ENCODE measurements around the gene HOXA2. TPM values are rescaled to one million over a fixed set of nuclear protein-coding genes. Genes with fewer than 3 reads are reported as not detected.

Gene HOXA2
- total and polyA plus RNA-seq, 3 experiments from 2014 or later = not detected

GRCh38 chr7:27138472-27138871 lies 36.0 kb upstream of the HOXA2 start:
- Mint-ChIP-seq H3K27me3 (peaks cover 33 to 73% of the 10 kb centered on the region in 2 donors), H3K27ac (no peak overlapping the region)

GRCh38 chr7:27137640-27138315 lies 35.3 kb upstream of the HOXA2 start:
- ChIA-PET POLR2A (no interaction called here), CTCF (no interaction called here)
- no peak overlapping the region for H3K4me3 Mint-ChIP-seq
- H3K27ac Mint-ChIP-seq = no peak overlapping the region
- no peaks in the 10 kb centered on the region for H3K4me1 ChIP-seq (ENCODE audit: insufficient read depth, low read length)
- H3K27me3 ChIP-seq (ENCODE audit: insufficient read depth, low read length, poor library complexity, severe bottlenecking) = peaks cover 23% of the 10 kb centered on the region
- no peaks in the 10 kb centered on the region for H3K36me3 Mint-ChIP-seq
- H3K36me3 ChIP-seq (ENCODE audit: insufficient read depth, low read length) = no peaks in the 10 kb centered on the region
- no peak overlapping the region for H3K4me3 ChIP-seq (ENCODE audit: low read length)
- H3K4me1 Mint-ChIP-seq = no peaks in the 10 kb centered on the region
- no peak overlapping the region for H3K27ac ChIP-seq (ENCODE audit: low read depth, low read length)
- no peaks in the 10 kb centered on the region for H3K9me3 ChIP-seq (ENCODE audit: low read length)
- peaks cover 40 to 77% of the 10 kb centered on the region in 2 donors for H3K27me3 Mint-ChIP-seq
- DNase-seq = no peak
- H3K9me3 Mint-ChIP-seq = no peaks in the 10 kb centered on the region

More at GRCh38 chr7:27138472-27138871, 36.0 kb upstream of the HOXA2 start:
- Histone ChIP-seq H3K9me3 (ENCODE audit: low read length) (no peaks in the 10 kb centered on the region), H3K4me3 (ENCODE audit: low read length) (no peak overlapping the region), H3K27me3 (ENCODE audit: insufficient read depth, low read length, poor library complexity, severe bottlenecking) (peaks cover 23% of the 10 kb centered on the region), H3K36me3 (ENCODE audit: insufficient read depth, low read length) (no peaks in the 10 kb centered on the region), H3K4me1 (ENCODE audit: insufficient read depth, low read length) (no peaks in the 10 kb centered on the region), H3K27ac (ENCODE audit: low read depth, low read length) (no peak overlapping the region)
- Mint-ChIP-seq H3K9me3 (no peaks in the 10 kb centered on the region), H3K4me1 (no peaks in the 10 kb centered on the region), H3K4me3 (no peak overlapping the region), H3K36me3 (no peaks in the 10 kb centered on the region)
- ChIA-PET CTCF (no interaction called here), POLR2A (no interaction called here)
- DNase-seq = no peak

GRCh38 chr7:27134392-27134791 lies 31.9 kb upstream of the HOXA2 start:
- DNase-seq = no peak
- Histone ChIP-seq H3K36me3 (ENCODE audit: insufficient read depth, low read length) (no peaks in the 10 kb centered on the region), H3K4me3 (ENCODE audit: low read length) (no peak overlapping the region), H3K27ac (ENCODE audit: low read depth, low read length) (no peak overlapping the region), H3K27me3 (ENCODE audit: insufficient read depth, low read length, poor library complexity, severe bottlenecking) (peaks cover 23% of the 10 kb centered on the region), H3K9me3 (ENCODE audit: low read length) (no peaks in the 10 kb centered on the region), H3K4me1 (ENCODE audit: insufficient read depth, low read length) (peaks cover 6% of the 10 kb centered on the region)
- ChIA-PET POLR2A (no interaction called here), CTCF (interaction anchor here (2.0 kb wide), 1 partner anchor 16 kb away, joined by 5 read pairs; no protein-coding TSS in a partner anchor)
- no peak overlapping the region for H3K27ac Mint-ChIP-seq
- H3K9me3 Mint-ChIP-seq = no peaks in the 10 kb centered on the region
- peaks cover 0 to 3% (median 0%) of the 10 kb centered on the region in 3 donors for H3K4me1 Mint-ChIP-seq
- no peaks in the 10 kb centered on the region for H3K36me3 Mint-ChIP-seq
- H3K4me3 Mint-ChIP-seq = no peak overlapping the region
- peaks cover 39 to 74% of the 10 kb centered on the region in 2 donors for H3K27me3 Mint-ChIP-seq

- Mint-ChIP-seq H3K9me3 (no peaks in the 10 kb centered on the region), H3K27me3 (peaks cover 43 to 77% of the 10 kb centered on the region in 2 donors), H3K27ac (no peak overlapping the region), H3K36me3 (no peaks in the 10 kb centered on the region), H3K4me1 (peaks cover 0 to 3% (median 0%) of the 10 kb centered on the region in 3 donors), H3K4me3 (peak overlapping the region in 1 of 7 donors; percentile 38)
- ChIA-PET POLR2A (no interaction called here), CTCF (interaction anchor here (2.0 kb wide), 1 partner anchor 17 kb away, joined by 5 read pairs; no protein-coding TSS in a partner anchor)
- no peak overlapping the region for H3K4me3 ChIP-seq (ENCODE audit: low read length)
- no peak overlapping the region for H3K27ac ChIP-seq (ENCODE audit: low read depth, low read length)
- H3K9me3 ChIP-seq (ENCODE audit: low read length) = no peaks in the 10 kb centered on the region
- no peak for DNase-seq
- no peaks in the 10 kb centered on the region for H3K36me3 ChIP-seq (ENCODE audit: insufficient read depth, low read length)
- H3K4me1 ChIP-seq (ENCODE audit: insufficient read depth, low read length) = peaks cover 6% of the 10 kb centered on the region
- peaks cover 23% of the 10 kb centered on the region for H3K27me3 ChIP-seq (ENCODE audit: insufficient read depth, low read length, poor library complexity, severe bottlenecking)
These were observed 31.1 kb upstream of the HOXA2 start for GRCh38 chr7:27133409-27134231.

GRCh38 chr7:27132978-27133377 lies 30.5 kb upstream of the HOXA2 start:
- H3K4me1 ChIP-seq (ENCODE audit: insufficient read depth, low read length) = peaks cover 6% of the 10 kb centered on the region
- H3K36me3 ChIP-seq (ENCODE audit: insufficient read depth, low read length) = no peaks in the 10 kb centered on the region
- Mint-ChIP-seq H3K27me3 (peaks cover 44 to 82% of the 10 kb centered on the region in 2 donors), H3K4me1 (peaks cover 0 to 3% (median 0%) of the 10 kb centered on the region in 3 donors), H3K36me3 (no peaks in the 10 kb centered on the region), H3K4me3 (peak overlapping the region in 1 of 7 donors; percentile 38), H3K9me3 (no peaks in the 10 kb centered on the region), H3K27ac (no peak overlapping the region)
- H3K4me3 ChIP-seq (ENCODE audit: low read length) = no peak overlapping the region
- H3K9me3 ChIP-seq (ENCODE audit: low read length) = no peaks in the 10 kb centered on the region
- peaks cover 23% of the 10 kb centered on the region for H3K27me3 ChIP-seq (ENCODE audit: insufficient read depth, low read length, poor library complexity, severe bottlenecking)
- H3K27ac ChIP-seq (ENCODE audit: low read depth, low read length) = no peak overlapping the region
- no peak for DNase-seq
- CTCF ChIA-PET = interaction anchor here (2.0 to 2.8 kb wide), 2 partner anchors 18 kb away, joined by 5 to 11 read pairs; no protein-coding TSS in a partner anchor
- POLR2A ChIA-PET = no interaction called here

- Mint-ChIP-seq H3K4me1 (peaks cover 0 to 3% (median 0%) of the 10 kb centered on the region in 3 donors), H3K9me3 (no peaks in the 10 kb centered on the region), H3K36me3 (no peaks in the 10 kb centered on the region), H3K27ac (peak overlapping the region in 1 of 8 donors; percentile 57), H3K4me3 (peak overlapping the region in 3 of 7 donors; percentile 35 to 74 (median 45)), H3K27me3 (peaks cover 47 to 82% of the 10 kb centered on the region in 2 donors)
- CTCF ChIA-PET = interaction anchor here (2.8 kb wide), 1 partner anchor 18 kb away, joined by 11 read pairs; no protein-coding TSS in a partner anchor
- POLR2A ChIA-PET = no interaction called here
- Histone ChIP-seq H3K4me1 (ENCODE audit: insufficient read depth, low read length) (peaks cover 6% of the 10 kb centered on the region), H3K9me3 (ENCODE audit: low read length) (no peaks in the 10 kb centered on the region), H3K36me3 (ENCODE audit: insufficient read depth, low read length) (no peaks in the 10 kb centered on the region), H3K27ac (ENCODE audit: low read depth, low read length) (no peak overlapping the region), H3K27me3 (ENCODE audit: insufficient read depth, low read length, poor library complexity, severe bottlenecking) (peaks cover 17% of the 10 kb centered on the region), H3K4me3 (ENCODE audit: low read length) (no peak overlapping the region)
- DNase-seq = no peak
These were observed 29.7 kb upstream of the HOXA2 start for GRCh38 chr7:27132214-27132613.

GRCh38 chr7:27131390-27131819 lies 28.9 kb upstream of the HOXA2 start:
- H3K4me3 Mint-ChIP-seq = peak overlapping the region; percentile 26 to 89 (median 74)

More at GRCh38 chr7:27131390-27131819, 28.9 kb upstream of the HOXA2 start:
- ChIA-PET POLR2A (no interaction called here), CTCF (interaction anchor here (1.4 to 2.8 kb wide), 2 partner anchors 10 to 19 kb away, joined by 5 to 11 read pairs; no protein-coding TSS in a partner anchor)
- H3K36me3 ChIP-seq (ENCODE audit: insufficient read depth, low read length) = no peaks in the 10 kb centered on the region
- DNase-seq = no peak
- H3K4me3 ChIP-seq (ENCODE audit: low read length) = peak overlapping the region; percentile 76
- no peaks in the 10 kb centered on the region for H3K9me3 Mint-ChIP-seq
- H3K27me3 ChIP-seq (ENCODE audit: insufficient read depth, low read length, poor library complexity, severe bottlenecking) = peaks cover 11% of the 10 kb centered on the region
- H3K4me1 ChIP-seq (ENCODE audit: insufficient read depth, low read length) = peaks cover 6% of the 10 kb centered on the region
- H3K27ac Mint-ChIP-seq = peak overlapping the region in 2 of 8 donors; percentile 25 to 57
- no peaks in the 10 kb centered on the region for H3K9me3 ChIP-seq (ENCODE audit: low read length)
- H3K4me1 Mint-ChIP-seq = peaks cover 0 to 3% (median 0%) of the 10 kb centered on the region in 3 donors
- H3K27ac ChIP-seq (ENCODE audit: low read depth, low read length) = no peak overlapping the region
- H3K36me3 Mint-ChIP-seq = no peaks in the 10 kb centered on the region
- peaks cover 47 to 82% of the 10 kb centered on the region in 2 donors for H3K27me3 Mint-ChIP-seq

Measured in CD8-positive, alpha-beta memory T cell (primary cell).